AG10803 (cell line): ENCODE measurements around the gene AUH.
A peak's percentile ranks its signal among the peaks of the same experiment; 100 is the strongest.

Source experiments
- DNase-seq: peaks from one replicate; pipeline ENCODE4 v3.0.0; 2010; ENCODE audit warnings: low read depth
- H3K4me3 ChIP-seq: 2 replicates; pipeline ENCODE4 v1.5.1; 2011; ENCODE audit warnings: mild to moderate bottlenecking, low read length, control low read depth
- CTCF ChIP-seq: conservative IDR thresholded peaks from 2 replicates; pipeline ENCODE4 v1.5.1; 2011; ENCODE audit warnings: mild to moderate bottlenecking, low read length, control low read depth, inconsistent platforms

AUH gene

GRCh38 chr9:91222457-91222856 is 139.3 kb downstream of the AUH start:
- no peak for DNase-seq
- no peak for TF ChIP-seq CTCF
- no peak overlapping the region for H3K4me3 ChIP-seq

- H3K4me3 ChIP-seq, result no peak overlapping the region
- DNase-seq, result no peak
- TF ChIP-seq CTCF, result no peak
Observed at GRCh38 chr9:91221332-91221731, 140.4 kb downstream of the AUH start.

GRCh38 chr9:91220491-91221135 is 141.1 kb downstream of the AUH start:
- no peak for DNase-seq
- no peak overlapping the region for H3K4me3 ChIP-seq
- TF ChIP-seq CTCF, result no peak

- TF ChIP-seq CTCF, result no peak
- DNase-seq, result no peak
- no peak overlapping the region for H3K4me3 ChIP-seq
Observed at GRCh38 chr9:91220021-91220420, 141.7 kb downstream of the AUH start.

GRCh38 chr9:91219557-91219956 is 142.2 kb downstream of the AUH start:
- no peak for DNase-seq
- TF ChIP-seq CTCF, result no peak
- H3K4me3 ChIP-seq, result no peak overlapping the region

GRCh38 chr9:91217388-91217787 is 144.3 kb downstream of the AUH start:
- no peak for DNase-seq
- H3K4me3 ChIP-seq, result no peak overlapping the region
- TF ChIP-seq CTCF, result no peak

GRCh38 chr9:91214867-91215266 is 146.9 kb downstream of the AUH start:
- peak; percentile 19 for DNase-seq
- H3K4me3 ChIP-seq, result no peak overlapping the region
- no peak for TF ChIP-seq CTCF
